HG02885 (cell line): ENCODE results near the gene SYT7.

Experiments
- ATAC-seq: cut with Tn5 transposase; IDR thresholded peaks from one replicate; pipeline ENCODE4 v1.9.1; 2021; ENCODE audit warnings: mild to moderate bottlenecking; ENCODE audit not compliant: unreplicated experiment, poor library complexity

The SYT7 gene

DNA sequence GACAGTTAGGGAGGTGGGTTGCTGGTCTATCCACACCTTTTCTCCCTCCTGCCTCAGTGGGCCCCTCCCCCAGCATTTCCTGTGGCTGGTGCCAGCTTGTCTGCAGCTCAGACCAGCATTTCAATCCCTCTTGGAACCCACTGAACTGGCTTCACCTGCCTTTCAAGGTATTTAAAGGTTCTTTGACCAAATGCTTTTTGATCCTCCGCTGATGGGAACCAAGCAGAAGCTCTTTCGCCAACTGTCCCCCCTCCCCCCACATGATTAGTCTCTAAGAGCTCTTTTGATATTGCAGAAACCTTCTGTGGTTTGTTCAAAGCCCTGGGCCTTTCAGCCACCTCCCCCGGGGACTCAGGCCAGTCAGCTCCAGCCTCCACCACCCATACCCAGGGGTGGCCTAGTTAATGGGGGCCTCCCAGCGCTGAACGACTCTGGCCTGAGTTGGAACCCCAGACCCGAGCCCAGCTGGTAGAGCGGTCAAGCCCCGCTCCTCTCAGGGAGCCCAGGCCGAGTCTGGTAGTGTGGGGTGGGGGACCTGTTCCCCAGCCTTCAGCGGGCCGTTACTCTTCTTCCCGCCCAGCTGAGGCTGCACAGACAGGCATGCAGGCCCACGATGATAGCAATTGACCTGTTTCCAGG lies 6.0 kb upstream of the SYT7 start:
- no peak for ATAC-seq

DNA sequence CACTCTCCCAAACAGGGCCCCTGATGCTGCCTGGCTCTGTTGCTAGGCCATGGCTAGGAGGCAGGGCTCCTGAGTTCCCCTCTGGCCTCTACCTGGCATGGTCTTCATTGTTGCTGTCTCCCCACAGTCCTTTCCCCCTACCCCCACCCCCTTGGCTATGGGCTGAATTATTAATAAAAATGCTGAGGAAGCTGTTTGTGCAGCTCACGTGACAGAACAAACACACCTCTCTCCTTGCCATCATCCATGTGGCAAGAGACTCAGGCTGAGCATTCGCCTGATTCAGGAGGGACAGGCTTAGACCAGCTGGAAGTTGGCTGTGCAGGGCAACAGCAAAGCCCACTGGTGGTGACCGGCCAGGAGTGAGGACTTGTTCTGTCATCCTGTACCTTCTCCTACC lies 4.2 kb upstream of the SYT7 start:
- ATAC-seq = no peak

DNA sequence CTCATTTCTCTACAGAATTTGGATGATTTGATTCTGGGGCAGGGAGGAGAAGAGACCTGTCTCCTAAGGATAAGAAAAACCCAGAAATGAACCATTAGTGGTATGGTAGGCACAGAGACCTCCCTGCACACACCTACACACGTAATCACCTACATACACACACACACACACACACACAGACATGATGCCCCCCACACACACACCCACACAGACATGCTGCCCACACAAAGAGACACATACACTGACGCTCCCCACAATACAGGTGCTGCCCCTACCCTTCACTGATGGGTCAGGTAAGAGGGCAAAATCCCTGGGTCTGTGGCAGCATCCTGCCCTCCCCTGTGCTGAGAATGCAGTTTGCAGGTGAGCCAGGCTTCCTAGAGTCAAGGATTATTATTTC lies 1.1 kb upstream of the SYT7 start:
- no peak for ATAC-seq

GRCh38 chr11:61580271-61580888 lies 496 bp downstream of the SYT7 start:
- ATAC-seq = peak; percentile 11

GRCh38 chr11:61579676-61580270 lies 1.1 kb downstream of the SYT7 start:
- ATAC-seq = no peak

DNA sequence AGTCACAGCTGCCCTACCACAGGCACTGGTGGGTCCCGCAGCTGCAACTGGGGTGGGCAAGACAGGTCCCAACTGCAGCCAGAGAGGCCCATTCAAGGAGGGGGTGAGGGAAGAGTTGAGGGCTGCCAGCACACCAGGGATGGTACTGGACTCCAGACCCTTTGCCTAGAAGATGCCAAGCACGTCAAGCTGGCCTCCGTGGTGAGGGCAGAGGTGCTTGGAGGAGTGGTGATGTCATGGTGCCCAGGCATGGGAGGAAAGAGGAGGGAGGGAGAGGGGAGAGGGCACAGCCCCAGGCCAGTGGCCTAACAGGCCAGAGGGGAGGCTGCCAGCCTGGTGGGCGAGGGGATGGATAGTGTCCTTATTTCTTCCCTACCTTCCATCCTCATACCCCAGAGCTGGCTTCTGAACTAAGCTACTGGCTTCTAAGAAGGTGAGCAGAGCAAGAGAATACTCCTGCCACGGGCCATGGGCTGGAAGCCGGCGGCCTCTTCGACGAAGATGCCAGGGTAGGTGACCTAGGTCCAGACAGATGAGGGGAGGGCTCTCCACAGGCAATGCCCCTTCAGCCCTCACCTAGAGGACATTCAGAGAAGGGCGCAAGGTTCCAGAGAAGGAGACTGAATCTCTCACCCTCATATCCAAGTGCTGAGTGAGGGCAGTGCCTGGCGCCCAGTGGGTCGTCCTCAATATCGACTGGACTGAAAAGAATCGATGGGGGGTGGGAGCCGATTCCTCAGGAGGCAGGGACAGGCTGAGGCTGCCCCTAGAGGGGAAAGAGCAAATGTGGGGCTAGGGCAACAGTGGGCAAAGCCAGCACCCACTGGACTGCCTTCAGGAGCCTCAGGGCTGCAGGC lies 1.8 kb downstream of the SYT7 start:
- ATAC-seq = no peak

- no peak for ATAC-seq
Measured at GRCh38 chr11:61577383-61578118, 3.3 kb downstream of the SYT7 start.

DNA sequence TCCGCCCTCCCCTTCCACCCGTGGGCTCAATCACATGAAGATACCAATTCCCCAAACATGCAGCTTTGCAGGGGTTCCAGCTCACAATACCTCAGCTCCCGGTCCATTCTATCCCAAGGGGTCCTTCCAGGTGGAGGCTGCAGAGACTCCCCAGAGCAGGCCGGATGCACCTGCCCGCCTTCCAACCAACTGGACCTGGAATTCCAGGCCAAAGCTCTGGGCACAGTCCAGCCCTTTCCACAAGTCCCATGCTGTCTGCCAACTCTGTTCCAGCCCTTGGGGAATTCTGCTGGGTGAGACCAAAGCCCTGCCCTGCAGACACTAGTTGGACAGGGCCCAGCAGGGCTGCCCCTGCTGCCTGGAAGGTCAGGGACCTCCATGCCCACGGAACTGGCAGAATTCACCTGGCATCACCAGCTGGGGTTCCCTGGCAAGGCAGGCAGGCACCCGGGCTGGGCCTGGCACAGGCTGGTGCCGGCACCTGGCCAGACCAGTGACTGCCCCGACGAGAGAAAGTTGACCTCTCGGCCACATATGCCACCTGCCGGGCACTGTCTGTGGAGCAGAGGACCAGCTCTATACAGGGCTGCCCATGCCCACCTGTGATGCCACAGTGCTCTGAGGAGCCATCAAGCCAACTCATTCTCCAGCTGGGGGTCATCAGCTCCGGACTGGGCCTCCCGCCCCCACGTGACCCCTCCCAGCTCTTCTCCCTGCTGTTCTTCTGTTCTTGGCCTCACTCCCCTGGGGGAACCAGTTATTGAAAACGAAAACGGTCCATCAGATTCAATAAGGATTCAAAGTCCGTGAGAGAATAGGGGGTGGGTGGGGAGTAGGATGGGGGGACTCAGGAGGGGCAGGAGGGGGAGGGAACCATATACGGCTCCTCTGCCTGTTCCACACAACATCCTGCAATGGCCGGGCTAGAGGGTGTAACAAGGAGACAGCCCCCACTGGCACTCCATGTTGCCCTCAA lies 4.7 kb downstream of the SYT7 start:
- no peak for ATAC-seq

- no peak for ATAC-seq
Measured at GRCh38 chr11:61574611-61575010, 6.3 kb downstream of the SYT7 start.

DNA sequence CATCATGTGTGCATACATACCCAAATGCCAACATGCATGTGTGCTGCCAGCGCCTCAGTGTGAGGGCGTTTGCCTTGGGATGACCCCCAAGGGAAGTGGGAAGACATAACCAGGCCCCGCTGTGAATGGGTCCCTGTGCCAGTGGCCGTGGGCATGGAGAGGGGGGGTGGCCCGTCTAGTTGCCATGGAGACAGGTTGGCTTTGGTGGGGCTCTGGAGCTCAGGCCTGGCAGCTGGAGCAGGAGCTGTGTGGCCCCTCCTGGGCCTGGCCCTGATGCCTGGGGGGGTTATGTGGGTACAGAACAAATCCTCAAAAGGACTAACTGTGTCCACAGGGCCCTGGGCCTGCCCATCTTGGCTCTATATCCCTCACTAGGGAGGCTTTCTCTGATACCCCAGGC lies 8.0 kb downstream of the SYT7 start:
- ATAC-seq = no peak

DNA sequence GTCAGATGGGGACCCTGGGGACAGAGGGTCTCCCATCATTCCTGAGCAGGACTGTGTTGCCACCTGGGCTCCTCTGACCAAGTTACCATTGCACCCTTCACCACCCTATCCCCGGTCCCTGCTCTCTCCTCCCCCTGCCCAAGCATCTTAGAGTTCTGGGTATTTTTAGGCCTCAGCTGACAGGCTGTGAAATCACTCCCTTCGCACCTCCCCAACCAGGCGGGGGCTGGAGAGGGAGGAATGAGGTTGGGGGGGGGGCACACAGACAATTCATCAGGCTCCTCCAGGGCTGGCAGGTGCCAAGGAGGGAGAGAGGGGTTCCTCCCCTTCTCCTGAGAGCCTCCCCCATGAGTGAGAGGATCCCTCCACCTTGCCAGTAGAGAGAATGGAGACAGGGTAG lies 9.0 kb downstream of the SYT7 start:
- ATAC-seq = no peak

GRCh38 chr11:61571337-61571736 lies 9.5 kb downstream of the SYT7 start:
- ATAC-seq = no peak

DNA sequence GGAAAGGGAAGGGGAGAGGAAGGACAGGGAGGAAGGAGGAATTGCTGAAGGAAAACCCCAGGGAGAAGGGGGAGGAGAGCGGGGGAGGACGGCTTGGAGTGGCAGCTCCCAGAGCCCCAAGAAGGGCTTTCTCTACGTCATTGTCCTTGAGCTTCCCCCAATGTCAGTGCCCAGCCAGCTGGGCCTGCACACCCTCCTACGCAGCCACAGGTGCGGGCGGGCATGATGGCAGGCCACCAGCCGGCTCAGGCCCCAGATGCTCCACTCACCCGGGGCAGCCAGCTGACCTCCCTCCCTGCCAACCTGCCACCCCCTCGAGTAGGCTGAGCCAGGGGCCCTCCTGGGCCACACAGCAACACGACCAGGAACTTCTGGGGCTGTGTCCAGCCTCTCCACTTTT lies 11.2 kb downstream of the SYT7 start:
- no peak for ATAC-seq

GRCh38 chr11:61569018-61569417 lies 11.9 kb downstream of the SYT7 start:
- no peak for ATAC-seq

GRCh38 chr11:61567286-61568061 lies 13.4 kb downstream of the SYT7 start:
- ATAC-seq = no peak

GRCh38 chr11:61564936-61565696 lies 15.8 kb downstream of the SYT7 start:
- ATAC-seq = no peak

DNA sequence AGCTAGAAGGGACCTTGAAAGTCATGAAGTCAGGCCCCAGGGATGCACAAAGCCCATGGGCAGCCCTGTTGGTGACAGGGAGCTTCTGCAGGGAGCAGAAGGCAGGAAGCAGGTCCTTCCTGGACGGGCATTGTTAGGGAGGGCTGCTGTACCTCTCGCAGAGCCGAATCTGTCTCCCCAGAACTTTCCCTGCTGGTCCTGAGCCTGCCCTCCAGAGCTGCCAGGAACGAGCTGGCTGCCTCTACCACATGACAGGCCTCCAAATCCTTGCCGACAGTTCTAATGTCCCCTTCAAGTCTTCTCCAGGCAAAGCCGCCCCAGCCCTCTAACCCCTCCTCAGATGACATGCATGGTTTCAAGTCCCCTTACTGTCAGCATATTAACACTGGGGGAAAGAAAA lies 20.1 kb downstream of the SYT7 start:
- no peak for ATAC-seq

DNA sequence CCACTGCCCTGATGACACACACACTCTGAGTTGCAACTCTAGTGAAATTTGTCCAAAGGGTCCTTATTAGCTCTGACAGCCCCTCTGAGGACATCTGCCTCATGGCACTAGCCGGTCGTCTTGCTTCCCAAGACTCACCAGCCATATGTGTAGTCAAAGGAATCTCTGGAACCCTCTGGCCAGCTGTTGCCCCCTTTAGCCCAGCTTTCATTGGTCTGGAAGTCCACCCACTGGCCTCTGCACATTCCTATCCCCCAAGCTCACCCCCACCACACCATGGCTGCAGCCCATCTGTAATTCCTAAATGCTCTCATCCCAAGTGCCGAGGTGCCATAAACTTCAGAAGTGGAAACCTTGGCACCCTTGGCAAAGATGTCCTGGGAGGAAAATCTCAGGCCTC lies 24.3 kb downstream of the SYT7 start:
- ATAC-seq = no peak
